ENCODE results near the gene MPV17L.
"Not testable (repeated sequence)": the region's sequence is repeated elsewhere in the genome, so short reads cannot be mapped to it uniquely, and the experiment has no call there.

MPV17L gene

DNA sequence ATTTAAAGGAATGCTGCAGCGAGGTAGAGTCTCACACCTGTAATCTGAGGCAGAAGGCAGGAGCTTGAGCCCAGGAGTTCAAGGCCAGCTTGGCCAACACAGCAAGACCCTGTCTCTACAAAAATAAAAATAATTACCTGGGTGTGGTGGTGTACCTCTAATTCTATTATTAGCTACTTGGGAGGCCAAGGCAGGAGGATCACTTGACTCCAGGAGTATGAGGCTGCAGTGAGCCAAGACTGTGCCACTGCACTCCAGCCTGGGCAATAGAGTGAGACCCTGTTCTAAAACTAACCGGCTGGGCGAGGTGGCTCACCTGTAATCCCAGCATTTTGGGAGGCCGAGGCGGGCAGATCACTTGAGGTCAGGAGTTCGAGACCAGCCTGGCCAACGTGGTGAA, 57.7 kb downstream of the MPV17L start:
- not testable (repeated sequence) for DNase-seq

GRCh38 chr16:15454933-15455332, 59.4 kb downstream of the MPV17L start:
- not testable (repeated sequence) for DNase-seq

- no peak for DNase-seq
These were observed 61.8 kb downstream of the MPV17L start for GRCh38 chr16:15457400-15457799.

DNA sequence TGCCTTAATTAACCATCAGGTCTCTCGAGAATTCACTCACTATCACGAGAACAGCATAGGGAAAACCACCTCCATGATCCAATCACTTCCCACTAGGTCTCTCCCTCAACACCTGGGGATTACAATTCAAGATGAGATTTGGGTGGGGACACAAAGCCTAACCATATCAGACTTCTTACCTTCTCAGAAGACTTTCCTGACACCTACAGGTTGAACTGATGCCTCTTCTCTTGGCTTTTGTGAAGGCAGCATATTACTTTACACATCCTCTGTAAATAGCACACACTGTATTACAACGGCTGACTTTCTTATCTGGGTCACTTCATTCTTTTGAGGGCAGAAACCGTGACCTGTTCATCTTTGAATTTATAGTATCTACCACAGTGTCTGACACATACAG, 62.4 kb downstream of the MPV17L start:
- peak in 1 of 2 experiments; percentile 14 for DNase-seq

- no peak for DNase-seq
These were observed 64.2 kb downstream of the MPV17L start for GRCh38 chr16:15459791-15460190.

DNA sequence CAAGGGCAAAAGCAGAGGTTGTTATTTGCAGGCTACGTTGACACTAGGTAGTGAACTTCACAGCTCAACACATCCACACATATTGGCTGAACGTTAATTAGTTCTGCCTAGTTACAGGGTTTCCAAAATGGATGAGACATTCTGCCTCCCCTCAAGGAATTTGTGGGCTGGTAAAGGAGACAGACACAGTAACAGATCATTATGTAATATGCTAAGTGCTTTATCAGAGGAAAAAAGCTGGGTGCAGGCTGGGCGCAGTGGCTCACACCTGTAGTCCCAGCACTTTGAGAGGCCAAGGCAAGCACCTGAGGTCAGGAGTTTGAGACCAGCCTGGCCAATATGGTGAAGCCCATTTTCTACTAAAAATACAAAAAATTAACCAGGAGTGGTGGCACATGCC, 65.0 kb downstream of the MPV17L start:
- DNase-seq: no peak

GRCh38 chr16:15461376-15461775, 65.8 kb downstream of the MPV17L start:
- DNase-seq: no peak
